K562 (cell line): ENCODE measurements around the gene BANP. TPM values are rescaled to one million over a fixed set of nuclear protein-coding genes. Genes with fewer than 3 reads are reported as not detected.

Source experiments
- CTCFL ChIP-seq: IDR thresholded peaks from 2 replicates; pipeline ENCODE4 v1.6.1; 2011; ENCODE audit warnings: borderline replicate concordance, low read depth, mild to moderate bottlenecking, moderate library complexity, low read length; ENCODE audit not compliant: insufficient read depth, poor library complexity, severe bottlenecking
- GTF2A2 ChIP-seq: IDR thresholded peaks from 2 replicates; pipeline ENCODE4 v1.6.1; 2016; ENCODE audit warnings: mild to moderate bottlenecking, missing genetic modification characterization, missing compliant biosample characterization
- HNRNPL ChIP-seq: fragments of 200-400 bp; formaldehyde crosslinking; IDR thresholded peaks from 2 replicates; pipeline ENCODE4 v1.6.1; 2017; ENCODE audit warnings: low read depth, mild to moderate bottlenecking, low read length
- ILF3 ChIP-seq: fragments of 450-650 bp; IDR thresholded peaks from 2 replicates; pipeline ENCODE4 v1.6.1; 2018; ENCODE audit warnings: antibody characterized with exemption, mild to moderate bottlenecking, moderate library complexity, borderline replicate concordance
- KAT8 ChIP-seq: fragments of 450-650 bp; IDR thresholded peaks from 2 replicates; pipeline ENCODE4 v1.6.1; 2016; ENCODE audit warnings: low read depth, mild to moderate bottlenecking
- MAFK ChIP-seq: IDR thresholded peaks from 2 replicates; pipeline ENCODE4 v1.6.1; 2011; ENCODE audit warnings: low read length, improper control_type of control experiment
- MTA1 ChIP-seq: fragments of 450-650 bp; IDR thresholded peaks from 2 replicates; pipeline ENCODE4 v1.6.1; 2017; ENCODE audit warnings: borderline replicate concordance
- PHF20 ChIP-seq: fragments of 450-650 bp; IDR thresholded peaks from 2 replicates; pipeline ENCODE4 v1.6.1; 2018; ENCODE audit not compliant: partially characterized antibody
- RAD51 ChIP-seq: fragments of 450-650 bp; IDR thresholded peaks from 2 replicates; pipeline ENCODE4 v1.7.1; 2016; ENCODE audit warnings: low read depth, mild to moderate bottlenecking, borderline replicate concordance
- RBM22 ChIP-seq: fragments of 200-400 bp; formaldehyde crosslinking; IDR thresholded peaks from 2 replicates; pipeline ENCODE4 v1.6.1; 2018; ENCODE audit warnings: low read length, low read depth; ENCODE audit not compliant: poor library complexity, severe bottlenecking
- RUNX1 ChIP-seq: sonication (generic); IDR thresholded peaks from 2 replicates; pipeline ENCODE4 v1.6.1; 2016; ENCODE audit warnings: antibody characterized with exemption, low read depth
- SP2 ChIP-seq: IDR thresholded peaks from 2 replicates; pipeline ENCODE4 v1.6.1; 2011; ENCODE audit warnings: mild to moderate bottlenecking, low read depth, low read length, moderate library complexity; ENCODE audit not compliant: poor library complexity, severe bottlenecking; ENCODE audit errors: extremely low read depth
- TBP ChIP-seq: optimal IDR thresholded peaks from 2 replicates; pipeline ENCODE3; 2011; ENCODE audit warnings: low read depth, low read length, improper control_type of control experiment
- TRIM28 ChIP-seq: fragments of 450-650 bp; IDR thresholded peaks from 2 replicates; pipeline ENCODE4 v1.6.1; 2017
- XRCC4 ChIP-seq: IDR thresholded peaks from one replicate; pipeline ENCODE4 v1.6.1; 2011; ENCODE audit not compliant: insufficient read depth, insufficient read length; ENCODE audit errors: extremely low read depth
- ZBTB5 ChIP-seq: fragments of 450-650 bp; IDR thresholded peaks from 2 replicates; pipeline ENCODE4 v1.6.1; 2017; ENCODE audit warnings: antibody characterized with exemption
- ZNF511 ChIP-seq: sonication (generic); formaldehyde crosslinking; IDR thresholded peaks from 2 replicates; pipeline ENCODE4 v1.8.0; 2022; ENCODE audit warnings: mild to moderate bottlenecking, missing genetic modification reagents
- ZNF655 ChIP-seq: fragments of 250-450 bp; sonication (Bioruptor Pico); IDR thresholded peaks from 2 replicates; pipeline ENCODE4 v1.5.0; 2021
- ZNF77 ChIP-seq: fragments of 250-450 bp; sonication (Bioruptor Pico); IDR thresholded peaks from 2 replicates; pipeline ENCODE4 v1.5.0; 2020
- polyA plus RNA-seq, 8 experiments: library from polyadenylated mRNA; depleted of rRNA in 4 of 8; stranded (reverse) in 5 of 8; unstranded in 3 of 8; fragments of >200 nt; fragmentation: Nextera tagmentation in 2 of 8; fragmentation: Illumina TruSeq in 1 of 8; extraction: Ambion mirVana in 2 of 8; extraction: Trizol in 1 of 8; gene quantifications; 2 replicates each; pipeline versions ENCODE4 v1.2.1 to v1.2.3, GENCODE V29; 2011 to 2014; ENCODE audit warnings: inconsistent platforms in 1 of 8, missing spikeins in 1 of 8
- total RNA-seq, 7 experiments: library from RNA; depleted of rRNA in 6 of 7; stranded (reverse); fragments of >200 nt in 6 of 7; fragmentation: Illumina TruSeq in 2 of 7; extraction: Trizol in 2 of 7; gene quantifications; 2 replicates each; pipeline versions ENCODE4 v1.2.1 to v1.2.3, GENCODE V29; 2011 to 2021; ENCODE audit warnings: low replicate concordance in 1 of 7
- TF ChIP-seq, protein P1 (sequence below): fragments of 250-450 bp; sonication (Bioruptor Pico); IDR thresholded peaks from 2 replicates; pipeline ENCODE4 v1.4.0; 2020

BANP gene
- total and polyA plus RNA-seq, 9 of the 15 experiments (the other 6 are each of a cell fraction or from before 2014, with no cell fraction given): 4.6 to 22.1 (median 15.6) TPM

DNA sequence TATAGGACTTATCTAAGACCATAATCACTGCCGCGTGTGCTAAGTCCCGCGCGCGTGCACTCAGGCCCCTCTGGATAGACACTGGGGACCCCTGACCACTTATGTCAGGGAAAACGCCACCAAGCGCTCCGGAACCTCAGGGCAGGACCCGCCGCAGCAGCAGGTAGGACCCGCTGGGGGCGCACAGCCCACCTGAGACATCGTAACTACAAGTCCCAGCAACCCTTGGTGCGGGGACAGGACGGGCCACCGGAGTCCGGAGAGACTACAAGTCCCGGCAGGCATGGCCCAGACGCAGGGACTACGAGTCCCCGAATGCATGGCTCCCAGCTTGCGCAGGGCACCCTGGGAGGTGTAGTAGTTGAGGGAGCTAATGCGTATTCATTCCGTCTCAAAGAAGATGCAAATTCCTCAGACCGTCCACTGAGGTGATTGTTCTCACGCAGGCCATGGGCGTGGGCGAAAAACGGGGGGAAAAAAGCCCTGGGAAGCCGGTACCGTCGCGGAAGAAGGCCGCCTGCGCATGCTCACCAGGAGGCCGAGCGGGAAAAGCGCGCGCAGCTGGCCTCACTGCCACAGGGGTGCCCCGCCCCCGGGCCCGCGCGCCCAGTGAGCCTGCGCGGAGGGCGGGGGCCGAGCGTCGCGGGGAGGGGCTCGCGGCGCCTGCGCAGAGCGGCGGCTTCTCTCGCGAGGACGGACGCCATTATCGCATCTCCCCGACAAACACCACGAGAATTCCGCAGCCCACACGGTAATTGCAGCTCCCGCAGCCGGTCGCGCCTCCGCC lies at the start of gene BANP (continued):
- no peak for TF ChIP-seq XRCC4
- TF ChIP-seq CTCFL: peak; percentile 98
- no peak for TF ChIP-seq GTF2A2 (tag)
- peak; percentile 82 for TF ChIP-seq TBP
- no peak for TF ChIP-seq HNRNPL
- TF ChIP-seq MTA1: 0 out of 2 replicates have a peak, but pooled peaks have one; percentile 28
- TF ChIP-seq TRIM28: no peak
- no peak for TF ChIP-seq ZNF655
- TF ChIP-seq, protein P1, sequence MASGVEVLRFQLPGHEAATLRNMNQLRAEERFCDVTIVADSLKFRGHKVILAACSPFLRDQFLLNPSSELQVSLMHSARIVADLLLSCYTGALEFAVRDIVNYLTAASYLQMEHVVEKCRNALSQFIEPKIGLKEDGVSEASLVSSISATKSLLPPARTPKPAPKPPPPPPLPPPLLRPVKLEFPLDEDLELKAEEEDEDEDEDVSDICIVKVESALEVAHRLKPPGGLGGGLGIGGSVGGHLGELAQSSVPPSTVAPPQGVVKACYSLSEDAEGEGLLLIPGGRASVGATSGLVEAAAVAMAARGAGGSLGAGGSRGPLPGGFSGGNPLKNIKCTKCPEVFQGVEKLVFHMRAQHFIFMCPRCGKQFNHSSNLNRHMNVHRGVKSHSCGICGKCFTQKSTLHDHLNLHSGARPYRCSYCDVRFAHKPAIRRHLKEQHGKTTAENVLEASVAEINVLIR: peak; percentile 66
- TF ChIP-seq RBM22: peak; percentile 63
- TF ChIP-seq PHF20: peak; percentile 77
- TF ChIP-seq ILF3: no peak
- TF ChIP-seq ZNF77 (CRISPR knock-in tag): no peak
- no peak; the same call in 1 of the 2 replicates for TF ChIP-seq ZNF511 (CRISPR knock-in tag)
- TF ChIP-seq SP2: peak; percentile 25
- TF ChIP-seq KAT8: no peak
- no peak for TF ChIP-seq ZBTB5
- no peak for TF ChIP-seq RUNX1
- no peak for TF ChIP-seq RAD51
- peak; percentile 16; the same call in 1 of the 2 replicates for TF ChIP-seq MAFK
